PFSK-1 (cell line): ENCODE measurements around the gene KMT2D. TPM values are rescaled to one million over a fixed set of nuclear protein-coding genes. Genes with fewer than 3 reads are reported as not detected.

Experiments used
- FOXP2 ChIP-seq: optimal IDR thresholded peaks from 2 replicates; pipeline ENCODE3; 2011; ENCODE audit warnings: borderline replicate concordance, control low read depth, inconsistent platforms; ENCODE audit not compliant: insufficient read depth; ENCODE audit errors: extremely low read length, extremely low read depth
- POLR2AphosphoS5 ChIP-seq: IDR thresholded peaks from 2 replicates; pipeline ENCODE4 v1.6.1; 2012; ENCODE audit warnings: low read depth, mild to moderate bottlenecking, control low read depth, low read length, moderate library complexity
- REST ChIP-seq, 2 experiments: IDR thresholded peaks; 2 replicates each; pipeline versions ENCODE4 v1.6.1 to v1.8.0; 2011 to 2012; ENCODE audit warnings: low read depth in 2 of 2, low read length in 2 of 2, control low read depth in 1 of 2, inconsistent platforms in 1 of 2, mild to moderate bottlenecking in 1 of 2, moderate library complexity in 1 of 2; ENCODE audit not compliant: insufficient read depth in 1 of 2
- SIN3A ChIP-seq: IDR thresholded peaks from 2 replicates; pipeline ENCODE4 v1.6.1; 2012; ENCODE audit warnings: mild to moderate bottlenecking, low read length, moderate library complexity, borderline replicate concordance; ENCODE audit not compliant: insufficient read depth
- TAF1 ChIP-seq: IDR thresholded peaks from 2 replicates; pipeline ENCODE4 v1.6.1; 2012; ENCODE audit warnings: low read length, control low read depth, borderline replicate concordance; ENCODE audit not compliant: insufficient read depth
- polyA plus RNA-seq: library from polyadenylated mRNA; unstranded; fragments of >200 nt; gene quantifications from one replicate; pipeline ENCODE4 v1.2.1, GENCODE V29; 2012; ENCODE audit warnings: low read depth, missing spikeins; ENCODE audit not compliant: insufficient read length

KMT2D gene
- polyA plus RNA-seq: 54.1 TPM

- TF ChIP-seq SIN3A (peak; percentile 82), FOXP2 (peak; percentile 91), REST (IDR thresholded peaks at IDR 0.05; ENCODE audit: insufficient read depth in 1 of 2, low read depth in 2 of 2, low read length in 2 of 2) (peak; percentile 23 to 52; a peak in 1 of 4 replicates), TAF1 (peak; percentile 97), POLR2AphosphoS5 (no peak; the same call in none of the 2 replicates)
Measured at GRCh38 chr12:49060237-49061156, at the start of gene KMT2D. KMT2D (minus strand) TSS chr12:49060794; CDS start chr12:49055324, 5,470 bp downstream.

GRCh38 chr12:49109641-49110463 is 49.3 kb upstream of the KMT2D start:
- peak; percentile 39; the same call in 1 of the 2 replicates for TF ChIP-seq SIN3A
- no peak for TF ChIP-seq REST (IDR thresholded peaks at IDR 0.05; ENCODE audit: insufficient read depth in 1 of 2, low read depth in 2 of 2, low read length in 2 of 2)
- 0 out of 2 replicates have a peak, but pooled peaks have one; percentile 16 for TF ChIP-seq TAF1

GRCh38 chr12:49108958-49109404 is 48.4 kb upstream of the KMT2D start:
- TF ChIP-seq REST (IDR thresholded peaks at IDR 0.05; ENCODE audit: insufficient read depth in 1 of 2, low read depth in 2 of 2, low read length in 2 of 2) (peak in 1 of 2 experiments; percentile 71; a peak in 2 of 4 replicates), TAF1 (0 out of 2 replicates have a peak, but pooled peaks have one; percentile 11), FOXP2 (no peak), POLR2AphosphoS5 (0 out of 2 replicates have a peak, but pooled peaks have one; percentile 21), SIN3A (no peak)

GRCh38 chr12:49105504-49106084 is 45.0 kb upstream of the KMT2D start:
- TF ChIP-seq POLR2AphosphoS5: no peak
- no peak for TF ChIP-seq SIN3A
- no peak for TF ChIP-seq REST (IDR thresholded peaks at IDR 0.05; ENCODE audit: insufficient read depth in 1 of 2, low read depth in 2 of 2, low read length in 2 of 2)
- no peak for TF ChIP-seq FOXP2
- no peak for TF ChIP-seq TAF1
